Left renal cortex interstitium (tissue), 4 donors: ENCODE data around the gene PDZD2. TPM values are rescaled to one million over a fixed set of nuclear protein-coding genes. Genes with fewer than 3 reads are reported as not detected.
"Not testable (repeated sequence)": the region's sequence is repeated elsewhere in the genome, so short reads cannot be mapped to it uniquely, and the experiment has no call there.

Source experiments
- DNase-seq, 4 donors: peaks; one replicate each; pipeline ENCODE4 v3.0.0-alpha.2; 2013; ENCODE audit warnings: low read depth in 4 of 4, low spot score in 2 of 4, missing footprints in 1 of 4
- polyA plus RNA-seq, 4 donors: library from polyadenylated mRNA; unstranded; fragments of 120-200 nt; gene quantifications; one replicate each; pipeline ENCODE4 v1.2.1, GENCODE V29; 2013; ENCODE audit not compliant: insufficient read length in 4 of 4

Gene PDZD2
- polyA plus RNA-seq, 4 donors = 16.6 to 21.1 (median 18.4) TPM

- DNase-seq = not testable (repeated sequence)
Measured at GRCh38 chr5:32080565-32080964, 441.6 kb downstream of the PDZD2 start.

- DNase-seq = no peak
Measured at GRCh38 chr5:32082701-32083100, 443.8 kb downstream of the PDZD2 start.

DNA sequence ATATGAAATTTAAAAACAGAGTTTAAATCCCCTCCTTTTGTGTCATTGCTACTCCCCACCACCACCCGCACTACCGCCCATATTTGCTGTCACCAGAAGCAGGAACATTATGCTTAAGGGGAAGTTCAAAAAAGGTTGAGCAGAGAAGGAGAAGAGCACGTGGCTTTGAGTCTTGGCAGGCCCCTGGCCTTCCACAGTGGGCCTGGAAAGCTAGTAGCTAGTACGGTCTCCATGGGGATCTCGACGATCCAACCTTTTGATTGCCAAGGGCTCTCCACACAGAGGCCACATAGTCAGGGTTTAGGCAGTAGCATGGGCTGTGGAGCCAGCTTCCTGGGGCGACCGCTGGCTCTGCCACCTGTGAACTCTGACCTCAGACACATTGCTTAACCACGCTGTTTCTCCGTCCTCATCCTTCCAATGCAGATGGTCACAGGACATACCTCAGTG is 445.1 kb downstream of the PDZD2 start:
- DNase-seq = no peak

DNA sequence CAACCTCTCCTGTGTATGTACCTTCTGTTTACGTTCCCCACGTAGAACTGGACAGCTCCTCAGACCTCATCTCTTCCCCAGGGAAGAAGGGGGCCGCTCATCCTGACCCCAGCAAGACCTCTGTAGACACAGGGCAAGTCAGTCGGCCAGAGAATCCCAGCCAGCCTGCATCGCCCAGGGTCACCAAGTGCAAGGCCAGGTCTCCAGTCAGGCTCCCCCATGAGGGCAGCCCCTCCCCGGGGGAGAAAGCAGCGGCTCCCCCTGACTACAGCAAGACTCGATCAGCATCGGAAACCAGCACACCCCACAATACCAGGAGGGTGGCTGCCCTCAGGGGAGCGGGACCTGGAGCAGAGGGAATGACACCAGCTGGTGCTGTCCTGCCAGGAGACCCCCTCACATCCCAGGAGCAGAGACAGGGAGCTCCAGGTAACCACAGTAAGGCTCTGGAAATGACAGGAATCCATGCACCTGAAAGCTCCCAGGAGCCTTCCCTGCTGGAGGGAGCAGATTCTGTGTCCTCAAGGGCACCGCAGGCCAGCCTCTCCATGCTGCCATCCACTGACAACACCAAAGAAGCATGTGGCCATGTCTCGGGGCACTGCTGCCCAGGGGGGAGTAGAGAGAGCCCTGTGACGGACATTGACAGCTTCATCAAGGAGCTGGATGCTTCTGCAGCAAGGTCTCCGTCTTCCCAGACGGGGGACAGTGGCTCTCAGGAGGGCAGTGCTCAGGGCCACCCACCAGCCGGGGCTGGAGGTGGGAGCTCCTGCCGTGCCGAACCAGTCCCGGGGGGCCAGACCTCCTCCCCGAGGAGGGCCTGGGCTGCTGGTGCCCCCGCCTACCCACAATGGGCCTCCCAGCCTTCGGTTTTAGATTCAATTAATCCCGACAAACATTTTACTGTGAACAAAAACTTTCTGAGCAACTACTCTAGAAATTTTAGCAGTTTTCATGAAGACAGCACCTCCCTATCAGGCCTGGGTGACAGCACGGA is 448.5 kb downstream of the PDZD2 start:
- no peak for DNase-seq

DNA sequence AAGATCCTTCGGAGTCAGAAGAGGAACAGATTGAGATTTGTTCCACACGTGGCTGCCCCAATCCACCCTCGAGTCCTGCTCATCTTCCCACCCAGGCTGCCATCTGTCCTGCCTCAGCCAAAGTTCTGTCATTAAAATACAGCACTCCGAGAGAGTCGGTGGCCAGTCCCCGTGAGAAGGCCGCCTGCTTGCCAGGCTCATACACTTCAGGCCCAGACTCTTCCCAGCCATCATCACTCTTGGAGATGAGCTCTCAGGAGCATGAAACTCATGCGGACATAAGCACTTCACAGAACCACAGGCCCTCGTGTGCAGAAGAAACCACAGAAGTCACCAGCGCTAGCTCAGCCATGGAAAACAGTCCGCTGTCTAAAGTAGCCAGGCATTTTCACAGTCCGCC is 449.3 kb downstream of the PDZD2 start:
- DNase-seq = no peak

DNA sequence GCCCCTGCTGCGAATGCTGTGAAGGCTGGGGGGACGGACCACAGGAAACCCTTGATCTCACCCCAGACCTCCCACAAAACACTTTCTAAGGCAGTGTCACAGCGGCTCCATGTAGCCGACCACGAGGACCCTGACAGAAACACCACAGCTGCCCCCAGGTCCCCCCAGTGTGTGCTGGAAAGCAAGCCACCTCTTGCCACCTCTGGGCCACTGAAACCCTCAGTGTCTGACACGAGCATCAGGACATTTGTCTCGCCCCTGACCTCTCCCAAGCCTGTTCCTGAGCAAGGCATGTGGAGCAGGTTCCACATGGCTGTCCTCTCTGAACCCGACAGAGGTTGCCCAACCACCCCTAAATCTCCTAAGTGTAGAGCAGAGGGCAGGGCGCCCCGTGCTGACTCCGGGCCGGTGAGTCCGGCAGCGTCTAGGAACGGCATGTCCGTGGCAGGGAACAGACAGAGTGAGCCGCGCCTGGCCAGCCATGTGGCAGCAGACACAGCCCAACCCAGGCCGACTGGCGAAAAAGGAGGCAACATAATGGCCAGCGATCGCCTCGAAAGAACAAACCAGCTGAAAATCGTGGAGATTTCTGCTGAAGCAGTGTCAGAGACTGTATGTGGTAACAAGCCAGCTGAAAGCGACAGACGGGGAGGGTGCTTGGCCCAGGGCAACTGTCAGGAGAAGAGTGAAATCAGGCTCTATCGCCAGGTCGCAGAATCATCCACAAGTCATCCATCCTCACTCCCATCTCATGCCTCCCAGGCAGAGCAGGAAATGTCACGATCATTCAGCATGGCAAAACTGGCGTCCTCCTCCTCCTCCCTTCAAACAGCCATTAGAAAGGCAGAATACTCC is 450.4 kb downstream of the PDZD2 start:
- DNase-seq = no peak

- no peak for DNase-seq
Measured at GRCh38 chr5:32090026-32090754, 451.3 kb downstream of the PDZD2 start.

DNA sequence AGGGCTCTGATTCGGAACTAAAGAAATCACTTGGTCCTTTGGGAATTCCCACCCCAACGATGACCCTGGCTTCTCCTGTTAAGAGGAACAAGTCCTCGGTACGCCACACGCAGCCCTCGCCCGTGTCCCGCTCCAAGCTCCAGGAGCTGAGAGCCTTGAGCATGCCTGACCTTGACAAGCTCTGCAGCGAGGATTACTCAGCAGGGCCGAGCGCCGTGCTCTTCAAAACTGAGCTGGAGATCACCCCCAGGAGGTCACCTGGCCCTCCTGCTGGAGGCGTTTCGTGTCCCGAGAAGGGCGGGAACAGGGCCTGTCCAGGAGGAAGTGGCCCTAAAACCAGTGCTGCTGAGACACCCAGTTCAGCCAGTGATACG is 451.8 kb downstream of the PDZD2 start:
- no peak for DNase-seq

DNA sequence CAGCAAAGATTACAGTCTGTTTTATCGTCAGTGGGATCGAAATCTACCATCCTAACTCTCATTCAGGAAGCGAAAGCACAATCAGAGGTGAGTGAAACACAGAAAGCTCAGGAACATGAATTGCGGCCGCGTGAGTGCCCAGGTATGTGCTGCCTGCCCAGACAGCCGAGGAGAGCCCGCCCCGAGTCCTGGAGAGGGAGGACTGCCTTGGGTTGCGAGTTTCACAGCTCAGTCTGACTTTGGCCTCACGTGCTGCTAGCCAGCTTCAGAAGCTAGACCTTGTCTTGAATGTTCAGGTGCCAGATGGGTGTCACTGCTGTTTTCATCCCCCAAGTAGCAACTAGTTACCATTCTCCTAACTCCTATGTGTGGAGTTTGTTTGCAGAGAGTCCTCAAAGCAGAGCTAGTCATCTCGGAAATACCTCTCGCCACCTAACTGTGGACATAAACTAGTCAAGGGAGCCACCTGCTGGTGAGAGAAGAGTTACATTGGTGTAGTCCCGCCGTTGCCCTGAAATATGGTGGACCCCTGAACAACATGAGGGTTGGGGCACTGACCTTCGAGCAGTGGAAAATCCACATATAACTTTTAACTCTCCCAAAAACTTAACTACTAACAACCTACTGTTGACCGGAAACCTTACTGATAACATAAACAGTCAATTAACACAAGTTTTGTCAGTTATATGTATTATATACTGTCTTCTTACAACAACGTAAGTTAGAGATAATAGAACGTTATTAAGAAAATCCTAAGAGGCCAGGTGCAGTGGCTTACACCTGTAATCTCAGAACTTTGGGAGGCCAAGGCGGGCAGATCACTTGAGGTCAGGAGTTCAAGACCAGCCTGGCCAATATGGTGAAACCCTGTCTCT is 454.2 kb downstream of the PDZD2 start:
- peak in 3 of 4 donors; percentile 45 to 67 (median 46) for DNase-seq

- DNase-seq = no peak
Measured at GRCh38 chr5:32094691-32095090, 455.8 kb downstream of the PDZD2 start.

DNA sequence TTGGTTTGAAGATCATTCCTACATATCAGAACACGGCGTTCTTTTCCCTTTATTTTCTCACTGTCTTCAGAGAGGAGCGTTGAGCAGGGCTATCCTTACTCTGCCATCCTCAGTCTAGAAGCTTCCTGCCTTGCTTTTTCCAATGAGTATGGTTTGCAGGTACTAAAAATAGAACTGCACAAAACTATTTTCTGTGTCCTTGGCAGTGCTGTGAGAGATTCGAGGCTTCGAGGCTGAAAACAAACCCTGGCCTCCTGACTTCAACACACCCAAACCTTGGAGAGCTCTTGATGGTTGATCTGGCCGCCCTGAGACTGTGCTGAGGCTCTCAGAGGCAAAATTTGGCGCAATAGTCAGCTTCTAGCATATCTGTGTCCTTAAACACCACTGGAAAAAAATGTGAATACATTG is 456.3 kb downstream of the PDZD2 start:
- no peak for DNase-seq

DNA sequence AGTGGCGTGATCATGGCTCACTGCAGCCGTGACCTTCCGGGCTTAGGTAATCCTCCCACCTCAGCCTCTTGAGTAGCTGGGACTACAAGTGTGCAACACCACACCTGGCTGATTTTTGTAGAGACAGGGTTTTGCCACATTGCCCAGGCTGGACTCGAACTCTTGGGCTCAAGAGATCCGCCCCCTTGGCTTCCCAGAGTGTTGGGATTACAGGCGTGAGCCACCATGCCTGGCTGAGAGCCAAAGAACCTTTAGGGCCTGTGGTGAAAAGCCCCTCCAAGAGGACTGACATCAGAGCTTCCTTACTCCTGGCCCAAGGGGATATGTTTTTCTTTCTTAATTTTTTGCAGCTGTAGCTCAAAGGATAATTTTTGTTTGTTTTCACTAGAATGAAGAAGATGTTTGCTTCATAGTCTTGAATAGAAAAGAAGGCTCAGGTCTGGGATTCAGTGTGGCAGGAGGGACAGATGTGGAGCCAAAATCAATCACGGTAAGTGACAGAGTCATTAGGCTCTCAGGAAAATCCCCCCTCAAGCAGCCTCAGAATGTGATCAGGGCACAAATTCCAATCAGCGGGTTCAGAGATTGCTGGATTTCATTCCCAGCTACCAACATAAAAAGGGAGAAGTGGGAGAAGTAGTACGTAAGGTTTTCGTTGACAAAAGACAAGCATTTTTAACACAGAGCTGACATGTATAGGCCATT is 458.1 kb downstream of the PDZD2 start:
- no peak for DNase-seq

DNA sequence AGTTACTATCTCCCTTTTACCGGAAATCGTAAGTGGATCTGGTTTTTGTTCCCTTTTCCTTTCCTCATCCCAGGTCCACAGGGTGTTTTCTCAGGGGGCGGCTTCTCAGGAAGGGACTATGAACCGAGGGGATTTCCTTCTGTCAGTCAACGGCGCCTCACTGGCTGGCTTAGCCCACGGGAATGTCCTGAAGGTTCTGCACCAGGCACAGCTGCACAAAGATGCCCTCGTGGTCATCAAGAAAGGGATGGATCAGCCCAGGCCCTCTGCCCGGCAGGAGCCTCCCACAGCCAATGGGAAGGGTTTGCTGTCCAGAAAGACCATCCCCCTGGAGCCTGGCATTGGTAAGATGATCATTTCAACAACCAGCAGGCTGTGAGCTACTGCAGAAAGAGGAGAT is 459.4 kb downstream of the PDZD2 start:
- no peak for DNase-seq

- DNase-seq = no peak
Measured at GRCh38 chr5:32098890-32099310, 460.0 kb downstream of the PDZD2 start.

- no peak for DNase-seq
Measured at GRCh38 chr5:32099486-32100035, 460.6 kb downstream of the PDZD2 start.

DNA sequence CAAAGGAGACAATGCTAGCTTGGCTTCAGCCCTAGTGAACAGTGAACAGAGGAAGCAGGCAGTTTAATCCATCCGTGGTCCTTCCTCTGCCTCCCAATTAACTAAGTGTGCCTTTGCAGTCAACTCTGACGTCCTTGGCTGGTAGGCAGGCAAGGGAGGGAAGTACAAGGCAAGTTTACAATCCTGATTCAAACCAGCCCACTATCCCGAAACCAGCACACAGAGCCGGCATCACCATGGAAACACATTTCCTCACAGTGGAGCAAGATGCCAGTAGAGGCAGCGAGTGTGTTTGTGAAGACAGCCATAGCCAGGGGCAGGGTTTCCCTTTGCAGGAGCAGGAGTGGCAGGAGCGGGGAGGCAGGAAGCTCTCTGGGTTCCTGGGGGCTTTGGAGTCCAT is 461.3 kb downstream of the PDZD2 start:
- DNase-seq = no peak

DNA sequence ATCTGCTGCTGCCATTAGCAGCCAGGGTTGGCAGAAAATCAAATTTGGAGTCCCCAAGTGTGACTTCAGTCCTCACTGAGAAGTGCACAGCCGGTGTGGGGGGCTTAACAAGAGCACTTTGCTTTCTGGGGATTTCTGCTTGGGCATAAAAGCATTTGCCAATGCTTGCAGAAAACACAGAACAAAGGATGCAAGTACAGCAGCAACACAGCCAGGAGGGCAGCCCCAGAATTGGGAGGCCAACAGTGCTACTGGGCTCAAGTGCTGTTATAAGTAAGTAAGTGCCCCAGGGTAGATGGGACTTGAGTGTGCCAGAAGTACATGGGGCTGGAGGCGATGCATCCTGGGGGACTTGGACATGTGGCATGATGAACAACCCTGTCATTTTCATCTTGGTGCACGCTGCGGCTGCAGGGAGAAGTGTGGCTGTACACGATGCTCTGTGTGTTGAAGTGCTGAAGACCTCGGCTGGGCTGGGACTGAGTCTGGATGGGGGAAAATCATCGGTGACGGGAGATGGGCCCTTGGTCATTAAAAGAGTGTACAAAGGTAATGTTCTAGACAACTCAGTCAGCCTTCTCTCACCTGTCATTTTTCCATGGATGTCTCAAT is 461.9 kb downstream of the PDZD2 start:
- no peak for DNase-seq

- no peak for DNase-seq
Measured at GRCh38 chr5:32102254-32102986, 463.5 kb downstream of the PDZD2 start.
